Smooth muscle cell (in vitro differentiated cells): ENCODE data around the gene WDHD1. TPM values are rescaled to one million over a fixed set of nuclear protein-coding genes. Genes with fewer than 3 reads are reported as not detected.

Source experiments
- DNase-seq: peaks from one replicate; lab custom pipeline; 2025; ENCODE audit not compliant: unreplicated experiment; lab: John Stamatoyannopoulos, UW
- H2AFZ ChIP-seq: fragments of 200-600 bp; sonication (generic); 2 replicates; pipeline ENCODE4 v1.6.0; 2016; ENCODE audit warnings: antibody characterized with exemption, low read depth, mild to moderate bottlenecking
- H3F3A ChIP-seq: fragments of 200-600 bp; sonication (generic); 2 replicates; pipeline ENCODE4 v1.6.0; 2017; ENCODE audit warnings: antibody characterized with exemption, low read depth
- H3K27ac ChIP-seq: fragments of 200-600 bp; sonication (generic); 2 replicates; pipeline ENCODE4 v1.5.1; 2016; ENCODE audit warnings: low read depth, mild to moderate bottlenecking
- H3K27me3 ChIP-seq: fragments of 200-600 bp; sonication (generic); 2 replicates; pipeline ENCODE4 v1.6.1; 2016; ENCODE audit warnings: low read depth, mild to moderate bottlenecking
- H3K36me3 ChIP-seq: fragments of 200-600 bp; sonication (generic); 2 replicates; pipeline ENCODE4 v1.5.1; 2016; ENCODE audit warnings: low read depth
- H3K4me1 ChIP-seq: fragments of 200-600 bp; sonication (generic); 2 replicates; pipeline ENCODE4 v1.5.1; 2016; ENCODE audit warnings: low read depth
- H3K4me2 ChIP-seq: fragments of 200-600 bp; sonication (generic); 2 replicates; pipeline ENCODE4 v1.6.0; 2016; ENCODE audit warnings: mild to moderate bottlenecking
- H3K4me3 ChIP-seq: fragments of 200-600 bp; sonication (generic); 2 replicates; pipeline ENCODE4 v1.5.1; 2016; ENCODE audit warnings: mild to moderate bottlenecking
- H3K79me2 ChIP-seq: fragments of 200-600 bp; sonication (generic); 2 replicates; pipeline ENCODE4 v1.6.0; 2016; ENCODE audit warnings: low read depth, mild to moderate bottlenecking
- H3K9ac ChIP-seq: fragments of 200-600 bp; sonication (generic); 2 replicates; pipeline ENCODE4 v1.6.0; 2016; ENCODE audit warnings: low read depth
- H3K9me3 ChIP-seq: fragments of 200-600 bp; sonication (generic); replicated peaks from 2 replicates; pipeline ENCODE4 v1.5.1; 2016; ENCODE audit warnings: low read depth
- H4K20me1 ChIP-seq: fragments of 200-600 bp; sonication (generic); 2 replicates; pipeline ENCODE4 v1.6.0; 2016; ENCODE audit warnings: low read depth
- WGBS: methylation state at CpG from one replicate; pipeline ENCODE4 v1.1.7; 2016; ENCODE audit warnings: low lambda C conversion rate; 5-methylcytosine and 5-hydroxymethylcytosine counted together
- polyA plus RNA-seq: library from polyadenylated mRNA; unstranded; fragments of >200 nt; fragmentation: Nextera tagmentation; extraction: Ambion mirVana; gene quantifications from 2 replicates; pipeline ENCODE4 v1.2.1, GENCODE V29; 2016
- total RNA-seq: library from RNA; depleted of rRNA; stranded (reverse); fragments of >200 nt; gene quantifications from 2 replicates; pipeline ENCODE4 v1.2.3, GENCODE V29; 2014
- TF ChIP-seq, protein P1 (sequence below): fragments of 200-600 bp; sonication (generic); IDR thresholded peaks from 2 replicates; pipeline ENCODE4 v1.5.1; 2017; ENCODE audit warnings: borderline replicate concordance, mild to moderate bottlenecking, antibody characterized with exemption; ENCODE audit not compliant: insufficient read depth, poor library complexity, severe bottlenecking

Gene WDHD1
- total and polyA plus RNA-seq, 2 experiments from 2014 or later = 5.7 to 9.4 TPM

DNA sequence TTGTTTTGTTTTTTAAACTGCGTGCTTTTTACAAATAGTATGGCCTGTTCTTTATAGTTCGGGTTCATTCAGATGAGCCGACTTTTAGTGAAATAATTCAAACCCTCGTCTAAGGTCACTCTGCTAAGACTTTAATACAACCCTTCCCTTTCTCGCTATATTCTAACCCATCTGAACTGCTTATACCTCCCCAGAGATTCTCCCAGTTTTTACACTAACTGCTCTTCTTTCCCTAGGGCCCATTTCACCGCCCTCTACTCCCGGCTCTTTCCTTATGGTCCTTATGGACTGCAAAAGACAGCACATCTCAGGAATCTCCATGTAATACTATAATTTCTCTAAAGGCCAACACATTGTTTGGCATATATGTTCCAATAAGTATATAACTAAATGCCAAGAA lies 26.6 kb upstream of the WDHD1 start:
- H3K27ac ChIP-seq = peak overlapping the region; percentile 100
- WGBS = 94% methylated on average over 7 of the region's 7 CpGs

DNA sequence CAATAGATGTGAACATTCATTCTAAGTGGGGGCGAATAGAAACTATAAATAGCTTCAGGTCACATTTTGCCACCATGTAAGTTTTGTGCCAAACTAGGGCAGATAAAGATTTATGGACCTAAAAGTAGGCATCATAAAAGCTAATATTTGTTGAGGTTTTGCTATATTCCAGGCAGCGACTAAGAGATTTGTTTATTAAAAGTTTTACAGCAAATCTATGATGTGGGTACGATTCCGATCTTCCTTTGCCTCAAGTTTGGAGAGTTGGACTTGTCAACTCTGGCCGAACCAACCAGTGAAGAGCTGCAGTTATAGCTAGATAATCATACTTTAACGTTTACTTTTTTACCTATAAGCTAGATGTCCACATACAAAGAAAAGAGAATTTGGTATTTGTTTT lies 26.1 kb upstream of the WDHD1 start:
- Histone ChIP-seq H3F3A (peaks cover 11% of the 10 kb centered on the region), H3K9me3 (no peaks in the 10 kb centered on the region), H2AFZ (no peak overlapping the region), H3K4me2 (peak overlapping the region; percentile 90), H3K4me1 (peaks cover 25% of the 10 kb centered on the region), H3K79me2 (peaks cover 60% of the 10 kb centered on the region), H3K4me3 (peak overlapping the region; percentile 91), H3K27me3 (no peaks in the 10 kb centered on the region), H3K27ac (peak overlapping the region; percentile 100), H3K36me3 (no peaks in the 10 kb centered on the region), H4K20me1 (peaks cover 58% of the 10 kb centered on the region), H3K9ac (peak overlapping the region; percentile 100)
- 88% methylated on average over 6 of the region's 6 CpGs for WGBS
- no peak for DNase-seq
- TF ChIP-seq, protein P1, sequence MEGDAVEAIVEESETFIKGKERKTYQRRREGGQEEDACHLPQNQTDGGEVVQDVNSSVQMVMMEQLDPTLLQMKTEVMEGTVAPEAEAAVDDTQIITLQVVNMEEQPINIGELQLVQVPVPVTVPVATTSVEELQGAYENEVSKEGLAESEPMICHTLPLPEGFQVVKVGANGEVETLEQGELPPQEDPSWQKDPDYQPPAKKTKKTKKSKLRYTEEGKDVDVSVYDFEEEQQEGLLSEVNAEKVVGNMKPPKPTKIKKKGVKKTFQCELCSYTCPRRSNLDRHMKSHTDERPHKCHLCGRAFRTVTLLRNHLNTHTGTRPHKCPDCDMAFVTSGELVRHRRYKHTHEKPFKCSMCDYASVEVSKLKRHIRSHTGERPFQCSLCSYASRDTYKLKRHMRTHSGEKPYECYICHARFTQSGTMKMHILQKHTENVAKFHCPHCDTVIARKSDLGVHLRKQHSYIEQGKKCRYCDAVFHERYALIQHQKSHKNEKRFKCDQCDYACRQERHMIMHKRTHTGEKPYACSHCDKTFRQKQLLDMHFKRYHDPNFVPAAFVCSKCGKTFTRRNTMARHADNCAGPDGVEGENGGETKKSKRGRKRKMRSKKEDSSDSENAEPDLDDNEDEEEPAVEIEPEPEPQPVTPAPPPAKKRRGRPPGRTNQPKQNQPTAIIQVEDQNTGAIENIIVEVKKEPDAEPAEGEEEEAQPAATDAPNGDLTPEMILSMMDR = no peak

More for the DNA sequence above, 26.6 kb upstream of the WDHD1 start:
- Histone ChIP-seq H4K20me1 (peaks cover 63% of the 10 kb centered on the region), H3K79me2 (peaks cover 65% of the 10 kb centered on the region), H3K4me3 (peak overlapping the region; percentile 91), H3K36me3 (no peaks in the 10 kb centered on the region), H3K4me1 (peaks cover 25% of the 10 kb centered on the region), H3F3A (peaks cover 11% of the 10 kb centered on the region), H3K4me2 (peak overlapping the region; percentile 90), H2AFZ (no peak overlapping the region), H3K9me3 (no peaks in the 10 kb centered on the region), H3K27me3 (no peaks in the 10 kb centered on the region), H3K9ac (peak overlapping the region; percentile 19)
- TF ChIP-seq, protein P1 = no peak
- DNase-seq = no peak

DNA sequence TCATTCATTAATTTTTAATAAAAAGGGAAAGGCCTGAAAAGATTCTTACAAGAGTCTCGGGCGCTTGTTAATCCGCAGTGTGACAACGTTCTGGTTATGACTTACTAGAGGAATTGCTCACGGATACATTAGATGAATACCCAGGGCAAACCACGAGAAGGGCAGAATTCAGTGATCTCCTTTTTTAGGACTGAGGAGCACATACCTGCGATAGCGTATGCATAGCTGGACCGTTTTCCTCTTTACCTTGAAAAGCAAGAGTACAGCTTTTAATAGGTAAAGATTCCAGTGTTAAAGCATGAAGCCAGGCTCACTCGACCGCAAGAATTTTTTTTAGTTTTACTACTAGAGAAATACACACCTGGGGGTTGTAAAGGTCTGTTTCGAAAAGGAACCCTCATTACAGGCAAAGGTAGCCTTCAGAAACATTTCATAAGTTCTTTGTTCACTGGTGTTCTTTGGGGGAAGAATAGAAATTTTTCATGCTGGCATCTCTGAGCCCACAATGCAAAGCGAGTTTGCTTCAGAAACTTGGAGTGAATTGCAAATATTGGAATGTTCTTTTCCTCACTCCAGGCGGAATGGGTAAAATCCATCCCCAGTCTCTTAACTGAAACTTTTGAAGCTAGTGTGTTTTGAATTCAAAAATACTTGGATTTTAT lies 25.5 kb upstream of the WDHD1 start:
- Histone ChIP-seq H3F3A (peaks cover 16% of the 10 kb centered on the region), H3K9me3 (no peaks in the 10 kb centered on the region), H3K4me3 (peak overlapping the region; percentile 91), H3K27ac (peak overlapping the region; percentile 100), H3K79me2 (peaks cover 54% of the 10 kb centered on the region), H3K4me1 (peaks cover 25% of the 10 kb centered on the region), H3K36me3 (no peaks in the 10 kb centered on the region), H2AFZ (no peak overlapping the region), H3K27me3 (no peaks in the 10 kb centered on the region), H3K9ac (peak overlapping the region; percentile 100), H3K4me2 (peak overlapping the region; percentile 90), H4K20me1 (peaks cover 52% of the 10 kb centered on the region)
- WGBS = 4% methylated on average over 14 of the region's 14 CpGs
- no peak for DNase-seq
- TF ChIP-seq, protein P1 = no peak
